ENCODE results near the gene WNK3. TPM values are rescaled to one million over a fixed set of nuclear protein-coding genes. Genes with fewer than 3 reads are reported as not detected.

WNK3 gene
- polyA plus RNA-seq, 1 donor (not counting 4 experiments of a cell fraction or from before 2014, with no cell fraction given), result 0.26 TPM

DNA sequence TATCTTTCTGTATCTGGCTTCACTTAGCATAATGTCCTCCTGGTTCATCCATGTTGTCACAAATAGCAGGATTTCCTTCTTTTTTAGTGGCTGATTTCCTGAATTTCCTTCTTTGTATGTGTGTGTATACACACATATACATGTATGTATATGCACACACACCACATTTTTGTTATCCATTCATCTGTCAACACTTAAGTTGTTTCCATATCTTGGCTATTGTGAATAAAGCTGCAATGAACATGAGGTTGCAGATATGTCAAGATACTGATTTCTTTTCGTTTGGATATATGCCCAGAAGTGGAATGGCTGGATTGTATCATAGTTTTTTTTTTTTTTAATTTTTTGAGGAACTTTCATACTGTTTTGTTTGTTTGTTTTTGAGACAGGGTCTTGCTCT is 76.2 kb downstream of the WNK3 start:
- no peaks in the 10 kb centered on the region for H3K9me3 ChIP-seq (ENCODE audit: control insufficient read depth, low read depth, low read length)
- no peaks in the 10 kb centered on the region for H3K4me1 ChIP-seq (ENCODE audit: control insufficient read depth, extremely low read depth, insufficient read depth, low read length)
- no peaks in the 10 kb centered on the region for H4K20me1 ChIP-seq (ENCODE audit: control insufficient read depth, extremely low read depth, insufficient read depth, low read length)
- no peak overlapping the region for H3K27ac ChIP-seq (ENCODE audit: control insufficient read depth, insufficient read depth, low read length)
- H3K4me3 ChIP-seq (ENCODE audit: control insufficient read depth in 2 of 3, extremely low read depth in 1 of 3, insufficient read depth in 2 of 3, low read depth in 1 of 3, low read length in 3 of 3), result no peak overlapping the region
- H3K9me1 ChIP-seq (ENCODE audit: control insufficient read depth, extremely low read depth, insufficient read depth, low read length), result no peaks in the 10 kb centered on the region
- H3K9ac ChIP-seq (ENCODE audit: control insufficient read depth, extremely low read depth, insufficient read depth, low read length), result no peak overlapping the region
- TF ChIP-seq, protein P1, sequence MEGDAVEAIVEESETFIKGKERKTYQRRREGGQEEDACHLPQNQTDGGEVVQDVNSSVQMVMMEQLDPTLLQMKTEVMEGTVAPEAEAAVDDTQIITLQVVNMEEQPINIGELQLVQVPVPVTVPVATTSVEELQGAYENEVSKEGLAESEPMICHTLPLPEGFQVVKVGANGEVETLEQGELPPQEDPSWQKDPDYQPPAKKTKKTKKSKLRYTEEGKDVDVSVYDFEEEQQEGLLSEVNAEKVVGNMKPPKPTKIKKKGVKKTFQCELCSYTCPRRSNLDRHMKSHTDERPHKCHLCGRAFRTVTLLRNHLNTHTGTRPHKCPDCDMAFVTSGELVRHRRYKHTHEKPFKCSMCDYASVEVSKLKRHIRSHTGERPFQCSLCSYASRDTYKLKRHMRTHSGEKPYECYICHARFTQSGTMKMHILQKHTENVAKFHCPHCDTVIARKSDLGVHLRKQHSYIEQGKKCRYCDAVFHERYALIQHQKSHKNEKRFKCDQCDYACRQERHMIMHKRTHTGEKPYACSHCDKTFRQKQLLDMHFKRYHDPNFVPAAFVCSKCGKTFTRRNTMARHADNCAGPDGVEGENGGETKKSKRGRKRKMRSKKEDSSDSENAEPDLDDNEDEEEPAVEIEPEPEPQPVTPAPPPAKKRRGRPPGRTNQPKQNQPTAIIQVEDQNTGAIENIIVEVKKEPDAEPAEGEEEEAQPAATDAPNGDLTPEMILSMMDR (optimal IDR thresholded peaks at IDR 0.05 in 1 of 3, IDR thresholded peaks at IDR 0.05 in 1 of 3, conservative IDR thresholded peaks at IDR 0.05 in 1 of 3; ENCODE audit: extremely low read depth in 1 of 3, insufficient read depth in 2 of 3, low read length in 3 of 3), result no peak
- TF ChIP-seq EZH2 (IDR thresholded peaks at IDR 0.05; ENCODE audit: low read length), result no peak
- no peak overlapping the region for H2AFZ ChIP-seq (ENCODE audit: control insufficient read depth, low read length)
- no peaks in the 10 kb centered on the region for H3K36me3 ChIP-seq (ENCODE audit: control insufficient read depth in 2 of 2, extremely low read depth in 1 of 2, insufficient read depth in 2 of 2, low read length in 2 of 2)
- dilution Hi-C loops (cut with MboI; ENCODE audit: extremely low pct_ligation_motif_present, low sequenced_read_pairs), result no loop called here
- H3K4me2 ChIP-seq (ENCODE audit: control insufficient read depth, extremely low read depth, insufficient read depth, low read depth, low read length), result no peak overlapping the region
- no peak for DNase-seq (ENCODE audit: low read depth, low spot score)
- H3K79me2 ChIP-seq (ENCODE audit: control insufficient read depth, insufficient read depth, low read length), result no peaks in the 10 kb centered on the region
- no peak for FAIRE-seq
- H3K27me3 ChIP-seq (ENCODE audit: control insufficient read depth, extremely low read depth, insufficient read depth, low read length), result no peaks in the 10 kb centered on the region

DNA sequence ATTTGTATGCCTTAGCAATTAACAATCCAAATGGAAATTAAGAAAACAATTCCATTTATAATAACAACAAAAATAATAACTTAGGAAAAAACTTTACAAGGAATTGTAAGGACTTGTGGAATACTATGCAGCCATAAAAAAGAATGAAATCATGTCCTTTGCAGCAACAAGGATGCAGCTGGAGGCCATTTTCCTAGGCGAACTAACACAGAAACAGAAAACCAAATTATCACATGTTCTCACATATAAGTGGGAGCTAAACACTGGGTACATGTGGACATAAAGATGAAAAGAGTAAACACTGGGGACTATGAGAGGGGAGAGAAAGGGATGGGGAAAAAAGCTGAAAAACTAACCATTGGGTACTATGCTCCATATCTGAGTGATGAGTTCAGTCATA is 77.4 kb downstream of the WNK3 start:
- FAIRE-seq (no peak), DNase-seq (ENCODE audit: low read depth, low spot score) (no peak)
- dilution Hi-C loops (cut with MboI; ENCODE audit: extremely low pct_ligation_motif_present, low sequenced_read_pairs), result no loop called here

More for the DNA sequence above, 77.4 kb downstream of the WNK3 start:
- TF ChIP-seq, protein P1 (optimal IDR thresholded peaks at IDR 0.05 in 1 of 3, IDR thresholded peaks at IDR 0.05 in 1 of 3, conservative IDR thresholded peaks at IDR 0.05 in 1 of 3; ENCODE audit: extremely low read depth in 1 of 3, insufficient read depth in 2 of 3, low read length in 3 of 3), result no peak
- no peaks in the 10 kb centered on the region for H3K36me3 ChIP-seq (ENCODE audit: control insufficient read depth in 2 of 2, extremely low read depth in 1 of 2, insufficient read depth in 2 of 2, low read length in 2 of 2)
- H2AFZ ChIP-seq (ENCODE audit: control insufficient read depth, low read length), result no peak overlapping the region
- no peak overlapping the region for H3K4me3 ChIP-seq (ENCODE audit: control insufficient read depth in 2 of 3, extremely low read depth in 1 of 3, insufficient read depth in 2 of 3, low read depth in 1 of 3, low read length in 3 of 3)
- no peaks in the 10 kb centered on the region for H3K79me2 ChIP-seq (ENCODE audit: control insufficient read depth, insufficient read depth, low read length)
- no peak overlapping the region for H3K27ac ChIP-seq (ENCODE audit: control insufficient read depth, insufficient read depth, low read length)
- H3K27me3 ChIP-seq (ENCODE audit: control insufficient read depth, extremely low read depth, insufficient read depth, low read length), result no peaks in the 10 kb centered on the region
- no peaks in the 10 kb centered on the region for H4K20me1 ChIP-seq (ENCODE audit: control insufficient read depth, extremely low read depth, insufficient read depth, low read length)
- H3K9me1 ChIP-seq (ENCODE audit: control insufficient read depth, extremely low read depth, insufficient read depth, low read length), result no peaks in the 10 kb centered on the region
- no peaks in the 10 kb centered on the region for H3K9me3 ChIP-seq (ENCODE audit: control insufficient read depth, low read depth, low read length)
- H3K4me1 ChIP-seq (ENCODE audit: control insufficient read depth, extremely low read depth, insufficient read depth, low read length), result no peaks in the 10 kb centered on the region
- no peak overlapping the region for H3K4me2 ChIP-seq (ENCODE audit: control insufficient read depth, extremely low read depth, insufficient read depth, low read depth, low read length)
- no peak overlapping the region for H3K9ac ChIP-seq (ENCODE audit: control insufficient read depth, extremely low read depth, insufficient read depth, low read length)
